ENCODE measurements around the gene SMAP1.

SMAP1 gene

DNA sequence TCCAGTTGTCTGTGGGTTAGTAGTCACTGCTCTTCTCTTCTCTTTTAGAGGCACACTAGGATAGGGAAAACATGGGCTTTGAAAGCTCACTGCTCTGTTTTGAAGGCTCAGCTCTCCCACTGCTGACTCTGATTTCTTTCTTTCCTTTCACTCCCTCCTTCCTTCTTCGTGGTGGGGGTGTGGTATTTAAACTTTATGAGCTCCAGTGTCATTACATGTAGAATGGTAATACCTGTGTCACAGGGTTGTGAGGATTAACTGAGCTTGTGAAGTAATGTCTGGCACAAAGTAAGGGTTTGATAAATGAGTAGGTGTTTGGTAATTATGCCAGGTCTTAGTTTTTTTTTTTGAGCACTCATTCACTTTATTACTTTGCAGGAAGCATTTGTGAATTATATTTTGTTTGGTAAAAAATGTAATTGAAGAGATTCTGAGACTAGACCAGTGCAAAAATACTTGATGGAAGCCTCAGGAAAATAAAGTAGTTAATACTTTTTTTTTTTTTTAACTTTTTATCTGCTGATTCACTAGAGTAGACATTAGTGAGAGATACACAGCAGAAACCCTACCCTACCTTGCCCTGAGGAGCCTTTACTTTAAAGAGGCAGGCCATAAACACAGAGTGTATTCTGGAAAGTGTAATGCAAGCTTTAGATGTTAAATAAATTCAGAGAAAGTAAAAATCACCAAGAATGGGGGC is 17.3 kb downstream of the SMAP1 start:
- no peak overlapping the region for H3K4me3 ChIP-seq (ENCODE audit: low read depth in 1 of 2, low read length in 2 of 2)
- no peaks in the 10 kb centered on the region for H3K9me3 ChIP-seq (ENCODE audit: low read length)
- H3K36me3 ChIP-seq (ENCODE audit: insufficient read depth, low read length): no peaks in the 10 kb centered on the region
- no peak overlapping the region for H3K9ac ChIP-seq (ENCODE audit: low read length)
- H3K27me3 ChIP-seq (ENCODE audit: control insufficient read depth in 1 of 2, insufficient read depth in 2 of 2, low read length in 2 of 2): no peaks in the 10 kb centered on the region
- H3K27ac ChIP-seq (ENCODE audit: low read depth, low read length): no peak overlapping the region
- H3K4me1 ChIP-seq (ENCODE audit: insufficient read depth, low read length): peaks cover 6% of the 10 kb centered on the region

DNA sequence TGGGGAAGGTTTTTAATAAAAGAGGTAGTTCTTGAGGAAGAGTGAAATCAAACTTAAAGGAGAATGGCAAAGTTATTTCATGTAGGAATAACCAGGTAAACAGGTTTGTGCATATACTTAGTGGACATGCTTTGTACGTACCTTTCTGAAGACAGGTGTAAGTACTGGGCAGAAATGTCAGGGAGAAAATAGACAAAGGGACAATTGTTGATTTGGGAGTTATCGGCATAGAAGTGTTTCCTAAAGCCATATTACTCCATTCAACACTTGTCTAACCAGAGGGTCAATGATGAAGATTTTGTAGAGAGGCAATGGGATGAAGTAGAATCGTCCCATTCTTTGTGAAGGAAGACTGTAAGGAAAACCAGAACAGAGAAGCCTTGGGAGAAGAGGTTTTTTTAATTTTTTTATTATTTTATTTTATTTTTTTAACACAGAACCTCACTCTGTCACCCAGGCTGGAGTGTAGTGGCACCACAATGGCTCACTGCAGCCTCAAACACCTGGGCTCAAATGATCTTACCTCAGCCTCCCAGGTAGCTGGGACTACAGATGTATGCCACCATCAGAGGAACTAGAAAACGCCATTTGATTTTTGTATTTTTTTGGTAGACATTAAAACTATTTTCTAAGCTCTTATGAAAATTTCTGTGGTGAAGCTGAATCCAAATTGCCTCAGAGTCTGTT is 18.0 kb downstream of the SMAP1 start:
- H3K9me3 ChIP-seq (ENCODE audit: low read length): no peaks in the 10 kb centered on the region
- H3K27me3 ChIP-seq (ENCODE audit: control insufficient read depth in 1 of 2, insufficient read depth in 2 of 2, low read length in 2 of 2): no peaks in the 10 kb centered on the region
- no peak overlapping the region for H3K27ac ChIP-seq (ENCODE audit: low read depth, low read length)
- H3K36me3 ChIP-seq (ENCODE audit: insufficient read depth, low read length): no peaks in the 10 kb centered on the region
- H3K4me3 ChIP-seq (ENCODE audit: low read depth in 1 of 2, low read length in 2 of 2): no peak overlapping the region
- H3K4me1 ChIP-seq (ENCODE audit: insufficient read depth, low read length): peaks cover 6% of the 10 kb centered on the region
- no peak overlapping the region for H3K9ac ChIP-seq (ENCODE audit: low read length)

DNA sequence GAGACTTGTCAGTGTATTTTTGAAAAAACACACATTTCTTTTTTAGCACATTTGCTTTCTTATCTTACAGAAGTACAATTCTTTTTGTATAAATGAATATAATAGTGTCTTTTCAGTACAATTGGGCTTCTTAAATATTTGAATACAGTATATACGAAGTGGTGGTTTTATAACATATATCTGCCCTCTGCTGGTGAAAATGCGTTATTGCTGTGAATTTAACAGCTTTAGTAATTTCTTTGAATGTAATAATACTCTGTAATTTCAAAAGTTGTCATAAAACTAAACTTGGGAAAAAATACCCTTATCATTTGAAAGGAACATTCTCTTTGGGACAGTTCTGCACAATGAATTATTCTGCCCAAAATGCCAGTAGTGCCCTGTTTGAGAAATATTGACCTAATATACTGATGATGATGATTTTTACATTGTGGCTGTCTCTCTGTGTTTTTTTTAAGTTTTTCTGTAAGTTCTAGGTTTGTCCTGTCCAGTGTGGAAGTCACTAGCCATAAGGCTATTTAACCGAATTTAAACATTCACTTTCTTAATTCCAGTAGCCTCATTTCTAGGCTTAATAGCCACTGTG is 19.0 kb downstream of the SMAP1 start:
- Histone ChIP-seq H3K27ac (ENCODE audit: low read depth, low read length) (no peak overlapping the region), H3K4me3 (ENCODE audit: low read depth in 1 of 2, low read length in 2 of 2) (no peak overlapping the region), H3K27me3 (ENCODE audit: control insufficient read depth in 1 of 2, insufficient read depth in 2 of 2, low read length in 2 of 2) (no peaks in the 10 kb centered on the region), H3K4me1 (ENCODE audit: insufficient read depth, low read length) (peaks cover 6% of the 10 kb centered on the region), H3K9ac (ENCODE audit: low read length) (no peak overlapping the region), H3K36me3 (ENCODE audit: insufficient read depth, low read length) (no peaks in the 10 kb centered on the region), H3K9me3 (ENCODE audit: low read length) (no peaks in the 10 kb centered on the region)

DNA sequence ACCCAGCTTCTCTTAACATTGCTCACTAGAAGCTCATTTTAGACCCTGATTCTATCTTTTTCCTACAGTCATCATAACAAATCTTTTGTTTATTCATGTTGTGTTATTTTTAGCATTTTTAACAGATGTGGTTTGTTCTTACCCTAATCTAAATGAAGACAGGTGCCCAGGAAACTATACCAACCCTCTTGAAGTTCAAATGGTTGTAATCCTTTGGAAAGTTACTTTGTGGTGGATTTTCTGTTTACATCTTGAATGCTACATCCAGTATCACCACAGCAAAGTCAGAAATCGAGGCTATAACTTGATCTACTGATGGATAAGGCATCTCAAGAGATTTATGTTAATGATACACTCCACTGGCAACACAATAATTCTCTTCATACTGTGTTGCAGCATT is 26.2 kb downstream of the SMAP1 start:
- H3K36me3 ChIP-seq (ENCODE audit: insufficient read depth, low read length): no peaks in the 10 kb centered on the region
- no peaks in the 10 kb centered on the region for H3K4me1 ChIP-seq (ENCODE audit: insufficient read depth, low read length)
- no peaks in the 10 kb centered on the region for H3K9me3 ChIP-seq (ENCODE audit: low read length)
- no peaks in the 10 kb centered on the region for H3K27me3 ChIP-seq (ENCODE audit: control insufficient read depth in 1 of 2, insufficient read depth in 2 of 2, low read length in 2 of 2)
- no peak overlapping the region for H3K9ac ChIP-seq (ENCODE audit: low read length)
- no peak overlapping the region for H3K4me3 ChIP-seq (ENCODE audit: low read depth in 1 of 2, low read length in 2 of 2)
- H3K27ac ChIP-seq (ENCODE audit: low read depth, low read length): no peak overlapping the region

DNA sequence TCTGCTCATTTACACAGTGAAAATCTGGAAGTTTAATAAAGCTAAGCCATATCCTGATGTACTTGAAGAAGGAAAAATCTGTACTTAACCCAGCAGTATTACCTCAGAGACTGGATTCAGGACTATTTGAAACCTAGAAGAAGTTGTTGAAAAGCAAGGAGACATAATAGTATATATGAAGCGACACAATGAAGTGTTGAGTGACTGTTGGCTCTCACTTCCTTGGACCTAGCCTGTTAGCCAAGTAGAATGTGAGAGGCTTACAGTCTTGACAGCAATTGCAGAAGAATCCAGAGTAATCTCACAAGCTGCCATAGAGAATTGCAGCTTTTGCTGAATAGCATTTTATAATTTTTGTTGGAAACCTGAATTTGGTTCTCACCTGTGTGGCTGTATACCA is 26.7 kb downstream of the SMAP1 start:
- H3K36me3 ChIP-seq (ENCODE audit: insufficient read depth, low read length): no peaks in the 10 kb centered on the region
- no peak overlapping the region for H3K9ac ChIP-seq (ENCODE audit: low read length)
- no peaks in the 10 kb centered on the region for H3K4me1 ChIP-seq (ENCODE audit: insufficient read depth, low read length)
- H3K27me3 ChIP-seq (ENCODE audit: control insufficient read depth in 1 of 2, insufficient read depth in 2 of 2, low read length in 2 of 2): no peaks in the 10 kb centered on the region
- H3K4me3 ChIP-seq (ENCODE audit: low read depth in 1 of 2, low read length in 2 of 2): no peak overlapping the region
- no peaks in the 10 kb centered on the region for H3K9me3 ChIP-seq (ENCODE audit: low read length)
- no peak overlapping the region for H3K27ac ChIP-seq (ENCODE audit: low read depth, low read length)

DNA sequence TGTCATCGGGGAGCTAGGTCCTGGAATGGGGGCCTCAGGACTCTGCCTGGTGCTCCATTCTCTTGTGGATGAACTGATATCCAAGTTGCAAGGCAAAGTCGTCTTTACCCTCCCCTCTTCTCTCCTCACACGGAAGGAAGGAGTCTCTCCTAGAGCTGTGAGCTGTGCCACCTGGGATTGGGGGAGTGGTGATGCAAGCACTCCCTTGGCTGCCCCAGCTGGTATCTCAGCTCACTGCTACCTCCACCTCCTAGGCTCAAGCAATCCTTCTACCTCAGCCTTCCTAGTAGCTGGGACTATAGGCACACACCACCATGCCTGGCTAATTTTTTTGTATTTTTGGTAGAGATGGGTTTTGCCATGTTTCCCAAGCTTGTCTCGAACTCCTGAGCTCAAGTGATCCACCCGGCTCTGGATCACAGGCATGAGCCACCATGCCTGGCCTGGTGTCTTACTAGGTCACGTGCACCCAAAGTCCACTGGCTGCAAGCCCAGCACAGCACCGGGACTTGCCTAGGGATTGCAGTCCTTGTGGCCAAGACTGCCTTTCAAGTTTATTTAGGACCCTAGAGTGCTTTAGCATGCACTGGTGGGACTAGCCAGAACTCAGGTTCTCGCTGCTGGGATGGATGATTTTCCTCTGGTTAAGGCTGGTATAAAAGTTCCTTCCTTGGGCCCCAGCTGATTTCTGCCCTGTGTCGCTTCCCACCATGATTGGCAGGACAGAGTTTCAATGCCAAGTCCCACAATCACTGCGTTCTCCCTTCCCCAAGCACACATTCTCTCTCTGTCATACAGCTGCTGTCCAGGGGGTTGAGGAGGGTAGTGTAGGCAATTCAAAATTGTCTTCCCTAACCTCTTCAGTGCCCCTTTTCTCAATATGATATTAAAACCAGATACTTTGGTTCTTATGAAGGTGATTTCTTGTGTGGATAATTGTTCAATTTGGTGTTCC is 33.5 kb downstream of the SMAP1 start:
- peaks cover 9% of the 10 kb centered on the region for H3K4me1 ChIP-seq (ENCODE audit: insufficient read depth, low read length)
- H3K36me3 ChIP-seq (ENCODE audit: insufficient read depth, low read length): peaks cover 3% of the 10 kb centered on the region
- H3K27me3 ChIP-seq (ENCODE audit: control insufficient read depth in 1 of 2, insufficient read depth in 2 of 2, low read length in 2 of 2): no peaks in the 10 kb centered on the region
- H3K27ac ChIP-seq (ENCODE audit: low read depth, low read length): no peak overlapping the region
- H3K4me3 ChIP-seq (ENCODE audit: low read depth in 1 of 2, low read length in 2 of 2): no peak overlapping the region
- no peak overlapping the region for H3K9ac ChIP-seq (ENCODE audit: low read length)
- H3K9me3 ChIP-seq (ENCODE audit: low read length): no peaks in the 10 kb centered on the region

DNA sequence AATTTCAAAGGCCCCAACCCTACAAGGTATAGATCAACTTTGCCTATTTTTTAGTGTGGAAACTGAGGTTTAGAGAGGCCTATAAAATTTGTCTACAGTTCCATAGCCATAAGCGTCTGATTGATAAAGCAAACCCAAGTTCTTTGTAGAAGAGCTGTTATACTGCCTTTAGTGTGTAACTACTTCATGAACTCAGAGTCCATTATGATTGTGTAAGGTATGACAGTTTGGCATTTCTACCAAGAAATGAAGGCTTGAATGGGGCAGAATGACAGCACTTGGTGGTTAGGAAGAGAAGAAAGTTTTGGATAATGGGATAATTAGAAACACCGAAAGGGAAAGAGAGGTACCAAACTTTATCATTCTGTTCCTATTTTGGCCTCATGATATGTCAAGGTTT is 38.1 kb downstream of the SMAP1 start:
- peaks cover 9% of the 10 kb centered on the region for H3K4me1 ChIP-seq (ENCODE audit: insufficient read depth, low read length)
- H3K27me3 ChIP-seq (ENCODE audit: control insufficient read depth in 1 of 2, insufficient read depth in 2 of 2, low read length in 2 of 2): no peaks in the 10 kb centered on the region
- no peak overlapping the region for H3K4me3 ChIP-seq (ENCODE audit: low read depth in 1 of 2, low read length in 2 of 2)
- H3K9me3 ChIP-seq (ENCODE audit: low read length): no peaks in the 10 kb centered on the region
- H3K27ac ChIP-seq (ENCODE audit: low read depth, low read length): no peak overlapping the region
- no peaks in the 10 kb centered on the region for H3K36me3 ChIP-seq (ENCODE audit: insufficient read depth, low read length)
- H3K9ac ChIP-seq (ENCODE audit: low read length): no peak overlapping the region

DNA sequence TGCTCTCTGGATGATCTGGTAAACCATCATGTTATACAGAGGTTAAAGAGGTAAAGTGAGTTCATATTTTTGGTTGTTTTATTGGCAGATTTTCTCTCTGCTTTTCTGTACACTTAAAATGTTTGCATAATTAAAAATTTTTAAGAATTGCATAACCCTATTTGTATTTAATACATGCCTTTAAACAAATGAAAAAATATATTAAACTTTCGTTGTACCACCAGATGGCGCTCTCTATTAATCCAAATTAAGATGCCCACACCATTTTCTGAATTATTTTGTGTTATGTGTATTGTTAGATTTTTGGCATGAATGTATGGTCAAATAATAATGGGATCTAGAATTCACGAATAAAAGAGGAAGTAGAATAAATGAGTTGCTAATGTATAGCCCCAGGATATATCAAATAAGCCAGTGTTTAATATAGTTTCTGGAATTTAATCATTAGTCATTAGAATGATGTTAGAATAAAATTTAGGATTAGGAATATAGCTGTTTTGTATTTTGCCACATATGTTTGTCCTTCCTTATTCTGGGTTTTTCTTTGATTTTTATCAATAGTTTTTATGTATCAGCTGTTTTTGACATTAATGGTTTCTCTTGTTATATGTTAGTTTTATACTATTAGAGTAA is 38.9 kb downstream of the SMAP1 start:
- no peaks in the 10 kb centered on the region for H3K36me3 ChIP-seq (ENCODE audit: insufficient read depth, low read length)
- no peak overlapping the region for H3K4me3 ChIP-seq (ENCODE audit: low read depth in 1 of 2, low read length in 2 of 2)
- peaks cover 9% of the 10 kb centered on the region for H3K4me1 ChIP-seq (ENCODE audit: insufficient read depth, low read length)
- H3K27ac ChIP-seq (ENCODE audit: low read depth, low read length): no peak overlapping the region
- H3K9me3 ChIP-seq (ENCODE audit: low read length): no peaks in the 10 kb centered on the region
- H3K27me3 ChIP-seq (ENCODE audit: control insufficient read depth in 1 of 2, insufficient read depth in 2 of 2, low read length in 2 of 2): no peaks in the 10 kb centered on the region
- H3K9ac ChIP-seq (ENCODE audit: low read length): no peak overlapping the region

DNA sequence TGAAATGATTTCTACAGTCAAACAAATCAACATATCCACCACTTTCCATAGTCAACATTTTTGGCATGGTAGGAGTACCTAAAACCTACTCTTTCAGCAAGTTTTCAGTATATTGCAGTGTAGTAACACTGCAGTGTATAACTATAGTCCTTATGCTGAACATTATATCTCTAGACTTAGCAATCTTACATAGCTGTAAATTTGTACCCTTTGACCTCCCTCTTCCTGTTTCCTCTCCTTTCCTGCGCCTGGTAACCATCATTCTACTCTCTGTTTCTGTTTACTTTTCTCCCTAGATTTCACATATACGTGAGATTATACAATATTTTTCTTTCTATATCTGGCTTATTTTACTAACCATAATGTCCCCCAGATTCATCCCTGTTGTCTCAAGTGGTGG is 40.2 kb downstream of the SMAP1 start:
- H3K27ac ChIP-seq (ENCODE audit: low read depth, low read length): no peak overlapping the region
- peaks cover 9% of the 10 kb centered on the region for H3K4me1 ChIP-seq (ENCODE audit: insufficient read depth, low read length)
- H3K4me3 ChIP-seq (ENCODE audit: low read depth in 1 of 2, low read length in 2 of 2): no peak overlapping the region
- no peaks in the 10 kb centered on the region for H3K27me3 ChIP-seq (ENCODE audit: control insufficient read depth in 1 of 2, insufficient read depth in 2 of 2, low read length in 2 of 2)
- no peaks in the 10 kb centered on the region for H3K36me3 ChIP-seq (ENCODE audit: insufficient read depth, low read length)
- no peak overlapping the region for H3K9ac ChIP-seq (ENCODE audit: low read length)
- H3K9me3 ChIP-seq (ENCODE audit: low read length): no peaks in the 10 kb centered on the region

DNA sequence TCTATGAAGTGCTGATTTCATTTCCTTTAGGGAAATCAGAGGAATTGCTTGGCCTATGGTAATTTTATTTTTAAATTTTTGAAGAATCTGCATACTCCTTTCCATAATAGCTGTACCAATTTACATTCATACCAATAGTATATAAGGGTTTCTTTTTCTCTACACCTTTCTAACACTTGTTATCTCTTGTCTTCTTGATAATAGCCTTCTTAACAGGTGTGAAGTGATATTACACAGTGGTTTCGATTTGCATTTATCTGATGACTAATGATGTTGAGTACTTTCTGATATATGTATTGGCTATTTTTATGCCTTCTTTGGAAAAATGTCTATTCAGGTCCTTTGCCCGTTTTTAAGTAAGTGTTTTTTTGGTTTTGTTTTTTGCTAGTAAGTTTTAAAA is 40.8 kb downstream of the SMAP1 start:
- Histone ChIP-seq H3K4me1 (ENCODE audit: insufficient read depth, low read length) (peaks cover 9% of the 10 kb centered on the region), H3K4me3 (ENCODE audit: low read depth in 1 of 2, low read length in 2 of 2) (no peak overlapping the region), H3K9ac (ENCODE audit: low read length) (no peak overlapping the region), H3K27me3 (ENCODE audit: control insufficient read depth in 1 of 2, insufficient read depth in 2 of 2, low read length in 2 of 2) (no peaks in the 10 kb centered on the region), H3K36me3 (ENCODE audit: insufficient read depth, low read length) (no peaks in the 10 kb centered on the region), H3K27ac (ENCODE audit: low read depth, low read length) (no peak overlapping the region), H3K9me3 (ENCODE audit: low read length) (no peaks in the 10 kb centered on the region)

DNA sequence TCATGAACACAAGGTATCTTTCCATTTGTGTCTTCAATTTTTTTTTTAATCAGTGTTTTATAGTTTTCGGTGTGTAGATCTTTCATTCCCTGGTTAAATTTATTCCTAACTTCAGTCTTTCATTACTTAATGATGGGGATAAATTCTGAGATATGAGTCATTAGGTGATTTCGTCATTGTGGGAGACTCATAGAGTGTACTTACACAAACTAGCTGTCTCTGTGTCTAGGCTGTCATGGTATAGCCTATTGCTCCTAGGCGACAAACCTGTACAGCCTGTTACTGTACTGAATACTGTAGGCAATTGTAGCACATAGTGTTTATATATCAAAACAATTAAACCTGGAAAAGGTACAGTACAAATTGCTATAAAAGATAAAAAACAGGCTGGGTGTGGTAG is 42.1 kb downstream of the SMAP1 start:
- no peak overlapping the region for H3K4me3 ChIP-seq (ENCODE audit: low read depth in 1 of 2, low read length in 2 of 2)
- peaks cover 1% of the 10 kb centered on the region for H3K4me1 ChIP-seq (ENCODE audit: insufficient read depth, low read length)
- H3K9me3 ChIP-seq (ENCODE audit: low read length): no peaks in the 10 kb centered on the region
- no peak overlapping the region for H3K9ac ChIP-seq (ENCODE audit: low read length)
- no peak overlapping the region for H3K27ac ChIP-seq (ENCODE audit: low read depth, low read length)
- no peaks in the 10 kb centered on the region for H3K27me3 ChIP-seq (ENCODE audit: control insufficient read depth in 1 of 2, insufficient read depth in 2 of 2, low read length in 2 of 2)
- no peaks in the 10 kb centered on the region for H3K36me3 ChIP-seq (ENCODE audit: insufficient read depth, low read length)
